ENCODE measurements around the gene RAP1B.

RAP1B gene

GRCh38 chr12:68589194-68589593 lies 21.5 kb upstream of the RAP1B start:
- H3K36me3 Mint-ChIP-seq (ENCODE audit: low read depth): no peaks in the 10 kb centered on the region
- H3K9me3 Mint-ChIP-seq: peaks cover 11% of the 10 kb centered on the region
- no peak overlapping the region for H3K4me3 Mint-ChIP-seq
- no peaks in the 10 kb centered on the region for H3K27me3 Mint-ChIP-seq
- intact Hi-C loops (cut with micrococcal nuclease): no loop called here
- no peak overlapping the region for H3K27ac Mint-ChIP-seq
- peaks cover 13% of the 10 kb centered on the region for H3K4me1 Mint-ChIP-seq (ENCODE audit: low read depth)

DNA sequence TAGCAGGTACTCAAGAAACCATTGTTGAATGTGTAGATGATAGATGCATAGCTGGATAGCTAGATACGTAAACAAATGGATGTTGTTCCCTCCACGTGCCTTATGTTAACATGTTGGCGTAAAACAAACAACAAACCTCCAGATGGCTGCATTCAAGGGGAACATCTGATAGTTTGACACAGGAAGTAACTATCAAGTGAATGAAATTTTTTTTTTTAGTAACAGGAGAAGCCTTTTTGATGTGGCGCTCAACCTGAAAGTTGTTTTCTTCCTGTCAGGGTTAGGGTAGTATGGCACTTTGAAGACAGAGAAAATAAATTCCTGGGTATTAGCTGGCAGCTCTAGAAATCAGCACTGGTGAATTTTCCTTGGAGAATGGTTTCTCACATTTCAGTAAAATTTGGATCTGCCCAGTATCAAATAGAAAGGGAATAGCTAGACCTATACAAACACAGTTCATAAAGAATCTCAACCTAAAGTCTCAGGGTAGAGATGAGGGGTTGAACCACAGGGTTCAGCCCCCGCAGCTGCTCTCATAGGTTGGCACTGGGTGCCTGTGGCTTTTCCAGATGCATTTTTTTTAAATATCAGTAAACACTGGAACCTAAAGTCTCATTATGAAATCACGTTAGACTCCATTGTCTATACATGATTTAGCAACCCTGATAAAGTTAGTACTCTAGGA lies 18.8 kb upstream of the RAP1B start:
- Mint-ChIP-seq H3K27me3 (no peaks in the 10 kb centered on the region), H3K9me3 (peaks cover 11% of the 10 kb centered on the region), H3K4me3 (no peak overlapping the region), H3K27ac (no peak overlapping the region), H3K36me3 (ENCODE audit: low read depth) (no peaks in the 10 kb centered on the region), H3K4me1 (ENCODE audit: low read depth) (peaks cover 18% of the 10 kb centered on the region)
- intact Hi-C loops (cut with micrococcal nuclease): no loop called here

- intact Hi-C loops (cut with micrococcal nuclease): no loop called here
- Mint-ChIP-seq H3K27ac (no peak overlapping the region), H3K27me3 (no peaks in the 10 kb centered on the region), H3K4me3 (no peak overlapping the region), H3K9me3 (no peaks in the 10 kb centered on the region), H3K4me1 (ENCODE audit: low read depth) (peaks cover 5% of the 10 kb centered on the region), H3K36me3 (ENCODE audit: low read depth) (no peaks in the 10 kb centered on the region)
Observed at GRCh38 chr12:68595241-68595640, 15.5 kb upstream of the RAP1B start.

- no peak overlapping the region for H3K27ac Mint-ChIP-seq
- no peak overlapping the region for H3K4me3 Mint-ChIP-seq
- intact Hi-C loops (cut with micrococcal nuclease): loop anchor here (2.0 kb wide), 1 partner anchor 39 kb away; no protein-coding TSS in a partner anchor
Observed at GRCh38 chr12:68601767-68602166, 8.9 kb upstream of the RAP1B start.

GRCh38 chr12:68602720-68603119 lies 8.0 kb upstream of the RAP1B start:
- Mint-ChIP-seq H3K4me1 (ENCODE audit: low read depth) (peaks cover 10% of the 10 kb centered on the region), H3K36me3 (ENCODE audit: low read depth) (no peaks in the 10 kb centered on the region), H3K27ac (no peak overlapping the region), H3K9me3 (no peaks in the 10 kb centered on the region), H3K27me3 (no peaks in the 10 kb centered on the region), H3K4me3 (no peak overlapping the region)
- intact Hi-C loops (cut with micrococcal nuclease): loop anchor here (2.0 kb wide), 1 partner anchor 40 kb away; no protein-coding TSS in a partner anchor

More at GRCh38 chr12:68601767-68602166, 8.9 kb upstream of the RAP1B start:
- no peaks in the 10 kb centered on the region for H3K27me3 Mint-ChIP-seq
- no peaks in the 10 kb centered on the region for H3K9me3 Mint-ChIP-seq
- H3K4me1 Mint-ChIP-seq (ENCODE audit: low read depth): peaks cover 8% of the 10 kb centered on the region
- no peaks in the 10 kb centered on the region for H3K36me3 Mint-ChIP-seq (ENCODE audit: low read depth)

DNA sequence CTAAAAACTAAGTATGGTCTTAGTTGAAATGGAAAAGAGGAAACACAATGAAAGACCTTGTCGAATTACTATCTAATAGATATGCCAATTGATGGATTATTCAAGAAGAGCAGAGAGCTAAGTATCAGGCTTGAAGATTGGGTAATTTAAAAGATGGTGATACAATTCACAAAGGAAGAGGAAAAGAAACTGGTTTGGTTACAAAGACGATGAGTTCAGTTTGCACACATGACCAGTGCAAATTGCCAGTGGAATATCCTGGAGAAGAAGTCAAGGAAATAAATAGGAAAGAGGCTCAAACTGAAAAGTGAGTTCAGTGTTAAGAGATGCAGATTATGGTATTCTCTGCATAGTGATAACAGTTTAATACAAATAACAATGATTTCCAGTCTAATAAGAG lies 2.5 kb upstream of the RAP1B start:
- Mint-ChIP-seq H3K36me3 (ENCODE audit: low read depth) (peaks cover 21% of the 10 kb centered on the region), H3K4me3 (no peak overlapping the region), H3K27me3 (no peaks in the 10 kb centered on the region), H3K27ac (no peak overlapping the region), H3K9me3 (no peaks in the 10 kb centered on the region), H3K4me1 (ENCODE audit: low read depth) (peaks cover 24% of the 10 kb centered on the region)
- intact Hi-C loops (cut with micrococcal nuclease): no loop called here

- Mint-ChIP-seq H3K27me3 (no peaks in the 10 kb centered on the region), H3K9me3 (no peaks in the 10 kb centered on the region), H3K4me1 (ENCODE audit: low read depth) (peaks cover 42% of the 10 kb centered on the region), H3K36me3 (ENCODE audit: low read depth) (peaks cover 36% of the 10 kb centered on the region), H3K27ac (peak overlapping the region; percentile 95), H3K4me3 (peak overlapping the region; percentile 86)
- intact Hi-C loops (cut with micrococcal nuclease): loop anchor here (1.0 to 5.0 kb wide), 3 partner anchors 50 to 277 kb away; partner anchors contain the start of gene MDM1
Observed at GRCh38 chr12:68609998-68610369, 715 bp upstream of the RAP1B start.

DNA sequence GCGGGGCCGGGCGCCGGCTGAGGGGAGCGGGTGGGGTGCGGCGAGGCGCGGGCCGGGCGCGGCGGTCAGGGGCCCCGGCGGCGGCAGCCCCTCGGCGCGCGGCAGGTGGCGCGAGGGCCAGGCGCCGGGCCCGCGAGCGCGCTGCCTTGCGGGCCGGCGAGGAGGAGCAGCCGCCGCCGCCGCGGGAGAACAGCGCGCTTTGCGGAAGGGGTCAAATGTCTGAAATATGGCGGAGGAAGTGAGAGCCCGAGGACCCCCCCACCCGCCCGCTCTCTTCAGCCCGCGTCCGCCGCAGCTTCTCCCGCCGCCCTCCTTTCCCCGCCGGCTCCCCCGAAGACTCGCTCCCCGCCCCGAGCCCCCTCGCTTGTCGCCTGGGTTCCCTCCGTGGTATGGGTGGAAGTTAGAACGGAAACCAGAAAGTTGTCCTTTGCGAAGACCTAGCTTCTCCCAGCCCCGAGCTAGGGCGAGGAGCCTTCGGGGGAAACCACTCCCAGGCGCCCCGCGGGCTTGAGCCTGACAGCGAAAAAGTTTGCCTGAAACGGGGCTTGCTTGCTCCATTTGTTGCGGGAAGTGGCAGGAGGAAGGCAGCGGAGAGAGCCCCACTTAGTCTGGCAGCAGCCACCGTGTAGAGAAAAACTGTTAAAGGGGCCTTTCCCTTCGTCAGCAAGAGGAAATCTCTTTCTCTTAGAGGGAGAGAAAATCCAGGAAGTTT lies 551 bp downstream of the RAP1B start:
- Mint-ChIP-seq H3K4me3 (peak overlapping the region; percentile 94), H3K36me3 (ENCODE audit: low read depth) (peaks cover 46% of the 10 kb centered on the region), H3K27me3 (no peaks in the 10 kb centered on the region), H3K9me3 (no peaks in the 10 kb centered on the region), H3K4me1 (ENCODE audit: low read depth) (peaks cover 54% of the 10 kb centered on the region), H3K27ac (peak overlapping the region; percentile 95)
- intact Hi-C loops (cut with micrococcal nuclease): loop anchor here (2.0 to 5.0 kb wide), 2 partner anchors 254 to 278 kb away; partner anchors contain the start of gene MDM1

GRCh38 chr12:68611806-68612160 lies 1.1 kb downstream of the RAP1B start:
- Mint-ChIP-seq H3K9me3 (no peaks in the 10 kb centered on the region), H3K4me3 (peak overlapping the region; percentile 88), H3K27me3 (no peaks in the 10 kb centered on the region), H3K4me1 (ENCODE audit: low read depth) (peaks cover 56% of the 10 kb centered on the region), H3K36me3 (ENCODE audit: low read depth) (peaks cover 46% of the 10 kb centered on the region), H3K27ac (peak overlapping the region; percentile 95)
- intact Hi-C loops (cut with micrococcal nuclease): loop anchor here (2.0 to 5.0 kb wide), 2 partner anchors 254 to 279 kb away; partner anchors contain the start of gene MDM1

- H3K27ac Mint-ChIP-seq: peak overlapping the region; percentile 95
- no peaks in the 10 kb centered on the region for H3K27me3 Mint-ChIP-seq
- peaks cover 56% of the 10 kb centered on the region for H3K4me1 Mint-ChIP-seq (ENCODE audit: low read depth)
- intact Hi-C loops (cut with micrococcal nuclease): loop anchor here (5.0 kb wide), 1 partner anchor 255 kb away; no protein-coding TSS in a partner anchor
- H3K4me3 Mint-ChIP-seq: peak overlapping the region; percentile 88
- no peaks in the 10 kb centered on the region for H3K9me3 Mint-ChIP-seq
- H3K36me3 Mint-ChIP-seq (ENCODE audit: low read depth): peaks cover 46% of the 10 kb centered on the region
Observed at GRCh38 chr12:68612202-68612601, 1.5 kb downstream of the RAP1B start.

DNA sequence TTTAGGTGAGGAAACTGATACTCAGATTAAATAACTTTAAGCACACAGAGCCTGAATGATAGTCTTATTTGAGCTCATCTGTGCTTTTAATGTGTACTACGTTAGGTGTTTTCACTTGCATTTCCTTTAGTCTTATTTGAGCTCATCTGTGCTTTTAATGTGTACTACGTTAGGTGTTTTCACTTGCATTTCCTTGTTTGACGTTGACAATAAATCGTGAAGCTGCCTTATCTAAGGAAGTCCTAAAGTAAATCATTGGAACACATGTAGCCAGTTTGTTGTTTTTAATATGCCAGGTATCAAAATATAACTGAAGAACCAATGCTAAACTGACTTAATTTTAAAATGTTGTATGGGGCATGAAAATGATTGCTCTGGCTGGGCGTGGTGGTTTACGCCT lies 2.0 kb downstream of the RAP1B start:
- peaks cover 46% of the 10 kb centered on the region for H3K36me3 Mint-ChIP-seq (ENCODE audit: low read depth)

GRCh38 chr12:68613209-68613904 lies 2.7 kb downstream of the RAP1B start:
- Mint-ChIP-seq H3K27me3 (no peaks in the 10 kb centered on the region), H3K9me3 (no peaks in the 10 kb centered on the region), H3K27ac (peak overlapping the region; percentile 95), H3K4me3 (peak overlapping the region; percentile 88), H3K4me1 (ENCODE audit: low read depth) (peaks cover 53% of the 10 kb centered on the region), H3K36me3 (ENCODE audit: low read depth) (peaks cover 51% of the 10 kb centered on the region)
- intact Hi-C loops (cut with micrococcal nuclease): loop anchor here (5.0 kb wide), 1 partner anchor 256 kb away; no protein-coding TSS in a partner anchor

More for the DNA sequence above, 2.0 kb downstream of the RAP1B start:
- Mint-ChIP-seq H3K9me3 (no peaks in the 10 kb centered on the region), H3K4me1 (ENCODE audit: low read depth) (peaks cover 56% of the 10 kb centered on the region), H3K27ac (peak overlapping the region; percentile 95), H3K27me3 (no peaks in the 10 kb centered on the region), H3K4me3 (peak overlapping the region; percentile 88)
- intact Hi-C loops (cut with micrococcal nuclease): loop anchor here (5.0 kb wide), 1 partner anchor 255 kb away; no protein-coding TSS in a partner anchor

DNA sequence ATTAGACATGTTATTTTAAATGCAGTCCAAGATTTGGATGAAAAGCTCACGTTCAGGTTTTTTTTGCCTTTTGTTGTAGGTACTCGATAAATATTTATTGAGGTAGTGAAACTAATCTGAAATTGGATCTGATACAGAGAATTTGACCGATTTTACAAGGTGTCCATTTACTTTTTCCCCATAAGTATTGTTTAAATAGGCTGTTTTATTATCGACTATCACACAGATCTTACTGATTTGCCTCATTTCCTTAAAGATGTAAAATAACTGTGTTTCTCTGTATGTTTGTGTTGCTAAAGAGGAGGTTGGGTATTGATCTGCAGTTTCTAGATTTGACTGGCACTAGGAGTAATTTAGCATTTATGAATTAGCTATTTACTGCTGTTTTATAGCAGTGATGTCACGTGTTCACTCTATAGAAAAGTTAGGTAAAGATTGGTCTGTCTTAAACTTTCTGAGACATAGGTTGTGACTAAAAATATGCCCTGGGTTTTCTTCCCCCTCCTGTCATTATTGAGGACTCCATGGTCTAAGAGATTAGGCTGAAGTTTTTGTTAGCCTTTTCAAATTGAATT lies 3.5 kb downstream of the RAP1B start:
- peaks cover 57% of the 10 kb centered on the region for H3K36me3 Mint-ChIP-seq (ENCODE audit: low read depth)
- peaks cover 52% of the 10 kb centered on the region for H3K4me1 Mint-ChIP-seq (ENCODE audit: low read depth)
- no peaks in the 10 kb centered on the region for H3K9me3 Mint-ChIP-seq

More for the DNA sequence above, 3.5 kb downstream of the RAP1B start:
- Mint-ChIP-seq H3K27ac (no peak overlapping the region), H3K27me3 (no peaks in the 10 kb centered on the region), H3K4me3 (peak overlapping the region; percentile 20)
- intact Hi-C loops (cut with micrococcal nuclease): loop anchor here (5.0 kb wide), 1 partner anchor 257 kb away; no protein-coding TSS in a partner anchor
